HG03135 (cell line): ENCODE data around the gene RNASE3.
"Not testable (repeated sequence)": the region's sequence is repeated elsewhere in the genome, so short reads cannot be mapped to it uniquely, and the experiment has no call there.

ENCODE experiments used
- ATAC-seq: cut with Tn5 transposase; IDR thresholded peaks from one replicate; pipeline ENCODE4 v1.9.1; 2021; ENCODE audit warnings: mild to moderate bottlenecking, moderate library complexity; ENCODE audit not compliant: unreplicated experiment

The RNASE3 gene

DNA sequence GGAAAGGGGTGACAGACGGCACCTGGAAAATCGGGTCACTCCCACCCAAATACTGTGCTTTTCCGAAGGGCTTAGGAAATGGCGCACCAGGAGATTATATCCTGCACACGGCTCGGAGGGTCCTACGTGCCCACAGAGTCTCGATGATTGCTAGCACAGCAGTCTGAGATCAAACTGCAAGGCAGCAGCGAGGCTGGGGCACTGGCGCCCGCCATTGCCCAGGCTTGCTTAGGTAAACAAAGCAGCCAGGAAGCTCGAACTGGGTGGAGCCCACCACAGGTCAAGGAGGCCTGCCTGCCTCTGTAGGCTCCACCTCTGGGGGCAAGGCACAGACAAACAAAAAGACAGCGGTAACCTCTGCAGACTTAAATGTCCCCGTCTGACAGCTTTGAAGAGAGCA lies 19.6 kb downstream of the RNASE3 start:
- not testable (repeated sequence) for ATAC-seq

- not testable (repeated sequence) for ATAC-seq
Observed at GRCh38 chr14:20919038-20919756, 28.0 kb downstream of the RNASE3 start.

DNA sequence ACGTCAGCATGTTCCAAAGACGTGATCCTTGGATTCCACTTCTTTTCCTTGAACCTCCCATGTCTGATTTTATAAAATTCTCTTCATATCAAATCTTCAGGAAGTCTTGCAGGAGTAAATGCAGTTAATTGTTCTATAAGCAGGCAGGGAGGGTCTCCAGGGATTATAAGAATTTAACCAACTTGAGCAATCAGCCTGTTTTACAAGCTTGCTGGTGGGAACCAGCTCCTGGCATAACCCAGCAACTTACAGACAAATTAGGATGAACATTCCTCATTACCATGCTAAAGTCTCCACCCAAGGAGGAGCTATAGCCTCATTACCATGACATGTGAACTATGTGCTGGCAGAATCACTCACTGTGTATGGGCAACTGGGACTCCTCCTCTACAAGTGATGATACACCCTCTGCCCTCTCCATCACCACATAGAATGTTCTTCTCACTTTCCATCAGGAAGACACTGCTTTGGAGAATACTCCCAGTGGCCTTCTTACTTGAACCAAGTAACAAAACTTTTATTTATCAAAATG lies 32.6 kb downstream of the RNASE3 start:
- not testable (repeated sequence) for ATAC-seq

- no peak for ATAC-seq
Observed at GRCh38 chr14:20934148-20934762, 43.1 kb downstream of the RNASE3 start.

DNA sequence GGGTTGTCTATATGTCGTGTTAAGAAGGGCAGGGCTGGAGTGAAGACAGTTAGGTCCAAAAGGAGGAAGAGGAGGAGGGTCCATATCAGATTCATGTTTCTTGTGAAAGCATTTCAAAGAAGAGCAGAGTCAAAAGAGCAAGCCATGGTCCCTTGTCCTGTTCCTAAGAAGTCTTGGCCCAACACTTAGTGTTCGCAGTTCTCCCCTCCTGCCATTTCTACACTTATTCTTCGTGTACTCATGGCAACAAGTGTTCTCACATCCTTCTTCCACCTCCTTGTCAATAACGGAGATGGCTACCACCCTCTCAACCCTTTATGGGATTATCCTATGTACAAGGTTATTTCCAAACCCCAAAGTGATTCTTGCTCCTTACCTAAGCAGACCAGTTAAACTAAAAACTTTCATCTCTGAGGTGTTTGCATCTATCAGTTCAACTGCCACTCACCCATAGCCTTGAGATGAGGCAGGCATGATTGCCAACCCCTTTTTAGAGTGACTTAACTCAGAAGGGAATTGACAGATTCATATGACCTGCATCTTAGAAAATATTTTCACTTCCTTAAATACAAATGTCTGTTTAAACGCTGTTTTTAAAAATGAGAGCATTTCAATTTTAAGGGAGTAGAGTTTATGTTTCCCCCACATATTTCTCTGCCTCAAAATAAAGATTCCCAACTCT lies 44.3 kb downstream of the RNASE3 start:
- no peak for ATAC-seq
